ENCODE data around the gene MAST2. TPM values are rescaled to one million over a fixed set of nuclear protein-coding genes. Genes with fewer than 3 reads are reported as not detected.

Gene MAST2
- total RNA-seq, 2 donors from 2014 or later: 25.2 to 81.3 TPM

- no peak for DNase-seq (ENCODE audit: low spot score)
- Histone ChIP-seq H3K4me3 (no peak overlapping the region), H3K27me3 (replicated peaks; ENCODE audit: insufficient read depth) (no peaks in the 10 kb centered on the region), H3K27ac (no peak overlapping the region), H3K9me3 (no peaks in the 10 kb centered on the region), H3K4me1 (replicated peaks) (no peaks in the 10 kb centered on the region), H3K36me3 (no peaks in the 10 kb centered on the region)
- intact Hi-C loops (cut with DNase I): no loop called here
- no peak for TF ChIP-seq POLR2AphosphoS5 (IDR thresholded peaks at IDR 0.05)
- TF ChIP-seq CTCF (IDR thresholded peaks at IDR 0.05): no peak
- TF ChIP-seq POLR2A (IDR thresholded peaks at IDR 0.05): no peak
These were observed 91.5 kb downstream of the MAST2 start for GRCh38 chr1:45894921-45895320.

DNA sequence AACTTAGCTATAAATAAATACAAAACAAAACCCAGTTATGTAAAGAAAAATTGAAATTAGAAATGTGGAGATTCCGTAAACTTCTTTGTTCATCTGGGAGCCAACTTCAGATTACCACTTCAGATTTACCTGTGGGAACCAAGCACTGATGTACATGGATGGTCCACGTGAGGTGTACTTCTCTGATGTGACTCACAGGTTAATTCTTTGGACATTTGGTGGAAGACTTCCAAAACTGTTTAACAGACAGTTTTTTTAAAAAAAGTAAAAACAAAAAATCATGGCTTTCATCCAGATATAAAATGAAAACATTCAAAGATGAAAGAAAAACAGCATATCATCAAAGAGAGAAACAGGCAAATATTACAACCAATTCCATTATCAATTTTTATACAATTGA lies 92.0 kb downstream of the MAST2 start:
- Histone ChIP-seq H3K9me3 (no peaks in the 10 kb centered on the region), H3K27ac (no peak overlapping the region), H3K4me3 (no peak overlapping the region), H3K4me1 (replicated peaks) (no peaks in the 10 kb centered on the region), H3K36me3 (no peaks in the 10 kb centered on the region), H3K27me3 (replicated peaks; ENCODE audit: insufficient read depth) (no peaks in the 10 kb centered on the region)
- intact Hi-C loops (cut with DNase I): no loop called here
- DNase-seq (ENCODE audit: low spot score): no peak
- 93% methylated on average over 2 of the region's 2 CpGs for WGBS
- TF ChIP-seq CTCF (IDR thresholded peaks at IDR 0.05): no peak
- no peak for TF ChIP-seq POLR2A (IDR thresholded peaks at IDR 0.05)
- TF ChIP-seq POLR2AphosphoS5 (IDR thresholded peaks at IDR 0.05): no peak

- H3K4me3 ChIP-seq: no peak overlapping the region
- no peaks in the 10 kb centered on the region for H3K36me3 ChIP-seq
- intact Hi-C loops (cut with DNase I): no loop called here
- H3K27me3 ChIP-seq (replicated peaks; ENCODE audit: insufficient read depth): no peaks in the 10 kb centered on the region
- H3K27ac ChIP-seq: no peak overlapping the region
- 100% methylated on average over 2 of the region's 2 CpGs for WGBS
- H3K4me1 ChIP-seq (replicated peaks): no peaks in the 10 kb centered on the region
- DNase-seq (ENCODE audit: low spot score): no peak
- H3K9me3 ChIP-seq: no peaks in the 10 kb centered on the region
- no peak for TF ChIP-seq POLR2AphosphoS5 (IDR thresholded peaks at IDR 0.05)
- TF ChIP-seq POLR2A (IDR thresholded peaks at IDR 0.05): no peak
These were observed 103.5 kb downstream of the MAST2 start for GRCh38 chr1:45906883-45907282.

DNA sequence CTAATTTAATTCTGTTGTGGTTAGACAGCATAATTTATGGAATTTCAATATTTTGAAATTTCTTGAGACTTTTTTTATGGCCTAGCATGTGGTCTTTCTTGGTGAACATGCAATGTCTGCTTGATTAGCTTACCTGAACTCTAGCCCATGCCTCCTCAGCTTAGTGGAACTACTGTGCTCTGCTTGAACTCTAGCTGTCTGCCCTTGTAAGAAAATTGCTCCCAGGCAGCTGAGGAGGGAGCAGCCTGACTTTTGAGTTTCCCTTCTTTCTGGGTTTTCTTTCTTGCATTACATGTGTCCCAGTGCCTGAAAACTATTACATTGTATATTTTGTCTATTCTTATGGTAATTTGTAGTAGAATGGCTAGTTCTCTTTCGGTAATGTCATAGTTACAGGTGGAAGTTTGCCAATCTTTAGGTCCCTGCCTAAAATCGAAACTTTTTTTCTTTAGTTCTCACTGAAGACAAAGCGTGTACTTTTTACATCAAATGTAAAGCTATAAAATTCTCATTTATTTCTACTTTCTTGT lies 105.3 kb downstream of the MAST2 start:
- TF ChIP-seq CTCF (IDR thresholded peaks at IDR 0.05): no peak
- no peak for TF ChIP-seq POLR2A (IDR thresholded peaks at IDR 0.05)
- Histone ChIP-seq H3K4me3 (no peak overlapping the region), H3K9me3 (no peaks in the 10 kb centered on the region), H3K27ac (no peak overlapping the region), H3K36me3 (no peaks in the 10 kb centered on the region), H3K4me1 (replicated peaks) (no peaks in the 10 kb centered on the region), H3K27me3 (replicated peaks; ENCODE audit: insufficient read depth) (no peaks in the 10 kb centered on the region)
- WGBS: 64% methylated on average over 3 of the region's 3 CpGs
- DNase-seq (ENCODE audit: low spot score): no peak
- intact Hi-C loops (cut with DNase I): no loop called here

DNA sequence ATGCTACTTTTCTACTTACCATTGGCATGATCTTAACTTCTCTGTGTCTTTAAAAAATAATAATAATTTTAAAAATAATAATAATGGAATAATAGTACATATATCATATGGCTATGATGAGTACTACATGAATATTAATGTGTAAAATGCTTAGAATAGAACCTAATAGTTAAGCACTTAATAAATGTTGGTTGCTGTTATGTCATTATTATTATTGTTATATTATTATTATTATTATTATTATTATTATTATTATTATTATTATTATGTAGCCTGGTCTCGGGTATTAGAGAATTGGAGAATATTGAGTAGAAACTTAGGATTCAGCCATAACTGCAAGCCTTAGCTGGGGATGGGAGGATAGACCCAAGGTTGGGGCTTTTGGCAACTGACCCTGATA lies 108.2 kb downstream of the MAST2 start:
- H3K27me3 ChIP-seq (replicated peaks; ENCODE audit: insufficient read depth): no peaks in the 10 kb centered on the region
- no peak for DNase-seq (ENCODE audit: low spot score)
- H3K4me3 ChIP-seq: no peak overlapping the region
- TF ChIP-seq POLR2AphosphoS5 (IDR thresholded peaks at IDR 0.05) (no peak), POLR2A (IDR thresholded peaks at IDR 0.05) (no peak), CTCF (IDR thresholded peaks at IDR 0.05) (no peak)
- H3K9me3 ChIP-seq: no peaks in the 10 kb centered on the region
- intact Hi-C loops (cut with DNase I): no loop called here
- WGBS: 93% methylated on average over 1 of the region's 1 CpG
- no peaks in the 10 kb centered on the region for H3K36me3 ChIP-seq
- no peaks in the 10 kb centered on the region for H3K4me1 ChIP-seq (replicated peaks)
- H3K27ac ChIP-seq: no peak overlapping the region

All from prostate gland (tissue), 2 donors.